Stimulated activated CD8-positive, alpha-beta memory T cell treated with anti-CD3 and anti-CD28 coated beads, Interleukin-7, amount 100 ng/mL, for 48 hours (primary cell): ENCODE results near the gene LRRC31.

Source experiments
- DNase-seq, 2 donors: peaks; one replicate each; pipeline ENCODE4 v3.0.0-alpha.2; 2020; ENCODE audit warnings: low read depth in 1 of 2; ENCODE audit errors: extremely low read depth in 1 of 2

The LRRC31 gene

GRCh38 chr3:169864270-169864669, 5.5 kb downstream of the LRRC31 start:
- no peak for DNase-seq

DNA sequence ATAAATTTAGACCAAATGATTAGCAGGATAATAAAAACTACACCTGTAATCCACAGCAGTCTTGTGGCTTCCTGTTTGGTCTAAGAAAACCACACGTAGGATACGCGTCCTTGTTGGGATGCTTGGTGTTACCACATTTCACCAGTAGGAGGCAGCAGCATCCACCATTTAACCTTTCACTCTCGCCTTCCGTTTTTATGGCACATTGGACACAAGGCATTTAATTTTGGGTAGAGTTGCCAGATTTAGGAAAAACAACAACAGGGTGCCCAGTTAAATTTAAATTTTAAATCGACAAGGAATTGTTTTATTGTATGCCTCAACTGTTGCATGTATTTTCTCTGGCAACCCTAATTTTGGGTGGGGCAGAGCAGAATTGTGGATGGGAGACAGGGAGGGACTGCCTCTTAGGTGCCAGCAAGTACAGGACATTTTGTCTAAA, 6.3 kb downstream of the LRRC31 start:
- peak; percentile 29 to 43 for DNase-seq

GRCh38 chr3:169861871-169862270, 7.9 kb downstream of the LRRC31 start:
- no peak for DNase-seq

- no peak for DNase-seq
Measured at GRCh38 chr3:169857811-169858210, 11.9 kb downstream of the LRRC31 start.

DNA sequence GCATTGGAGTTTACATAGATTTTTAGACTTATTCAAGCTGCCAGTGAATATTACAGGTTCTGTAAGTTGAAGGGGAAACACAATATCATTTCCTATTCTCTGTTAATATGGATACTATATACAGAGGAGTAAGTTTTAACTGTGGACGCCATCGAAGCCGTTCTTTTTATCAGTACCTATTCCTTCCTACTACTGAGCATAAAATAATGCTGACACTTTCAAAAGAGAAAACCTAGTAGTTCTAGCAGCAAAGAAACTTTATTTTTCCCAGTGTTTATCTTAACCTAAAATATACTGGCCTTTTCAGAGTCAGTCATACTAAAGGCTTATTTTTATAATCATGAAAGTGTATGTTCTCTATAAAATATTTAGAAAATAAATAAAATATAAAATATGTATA, 14.2 kb downstream of the LRRC31 start:
- no peak for DNase-seq

- no peak for DNase-seq
Measured at GRCh38 chr3:169850618-169851017, 19.1 kb downstream of the LRRC31 start.

DNA sequence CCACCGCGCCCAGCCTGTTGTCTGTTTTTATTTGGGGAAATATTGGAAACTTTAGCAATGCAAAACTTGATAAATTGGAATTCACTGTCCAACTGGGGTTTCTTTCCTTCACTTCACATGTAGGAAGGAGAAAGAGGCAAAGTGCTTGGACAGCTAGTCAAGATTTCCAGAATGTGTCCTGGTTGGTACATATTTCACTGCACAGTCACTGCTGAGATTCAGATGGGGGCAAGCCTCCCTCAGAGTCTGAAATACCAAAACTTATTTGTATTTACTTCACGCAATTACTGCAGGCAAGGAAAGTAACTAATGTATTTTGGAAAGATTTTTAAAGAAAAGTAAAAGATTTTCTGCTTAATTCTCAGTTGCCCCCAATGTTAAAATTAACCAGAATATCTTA, 21.0 kb downstream of the LRRC31 start:
- no peak for DNase-seq

DNA sequence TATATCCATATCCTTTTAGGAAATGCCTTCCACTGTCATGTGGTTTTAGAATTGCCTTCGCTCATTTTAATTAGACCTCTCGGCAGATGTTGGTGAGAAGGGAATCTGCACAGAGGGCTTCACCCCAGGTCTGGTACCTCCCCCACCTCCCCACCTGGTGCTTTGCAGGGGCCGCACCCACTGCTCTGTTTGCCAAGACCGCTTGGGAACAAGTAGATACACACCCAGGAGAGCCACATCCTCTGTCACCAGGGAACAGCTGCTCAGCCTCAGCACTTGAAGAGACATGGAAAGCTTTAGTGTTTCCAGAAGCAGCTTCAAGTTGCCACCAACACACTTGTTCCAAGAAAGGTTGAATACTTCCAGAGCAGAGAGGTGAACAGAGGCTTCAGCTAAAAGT, 21.8 kb downstream of the LRRC31 start:
- DNase-seq: no peak

DNA sequence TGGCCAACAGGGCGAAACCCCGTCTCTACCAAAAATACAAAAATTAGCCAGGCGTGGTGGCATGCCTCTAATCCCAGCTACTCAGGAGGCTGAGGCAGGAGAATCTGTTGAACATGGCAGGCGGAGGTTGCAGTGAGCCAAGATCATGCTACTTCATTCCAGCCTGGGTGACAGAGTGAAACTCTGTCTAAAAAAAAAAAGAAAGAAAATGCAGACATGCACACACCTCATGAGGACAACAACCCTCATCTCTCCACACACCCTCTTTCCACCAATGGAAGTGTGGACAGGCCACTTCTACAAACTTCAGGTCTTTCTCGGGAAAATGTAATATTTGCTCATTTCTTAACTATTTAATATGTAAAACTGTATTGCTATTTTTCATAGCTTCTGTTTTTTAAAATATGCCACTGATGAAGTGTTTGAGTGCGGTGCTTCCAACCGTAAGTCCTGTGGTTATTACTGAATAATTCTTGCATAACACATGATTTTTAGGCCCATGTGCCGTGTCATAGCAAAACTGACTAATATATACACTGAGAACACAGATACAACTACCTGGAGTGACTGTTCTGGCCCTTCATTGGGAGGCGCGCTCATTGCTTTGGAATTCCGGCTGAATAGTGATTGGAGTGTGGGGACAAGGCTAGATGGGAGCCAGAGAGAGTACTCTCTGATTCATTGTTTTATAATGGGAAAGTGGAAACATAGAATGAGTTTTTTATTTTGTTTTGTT, 23.1 kb downstream of the LRRC31 start:
- DNase-seq: no peak

DNA sequence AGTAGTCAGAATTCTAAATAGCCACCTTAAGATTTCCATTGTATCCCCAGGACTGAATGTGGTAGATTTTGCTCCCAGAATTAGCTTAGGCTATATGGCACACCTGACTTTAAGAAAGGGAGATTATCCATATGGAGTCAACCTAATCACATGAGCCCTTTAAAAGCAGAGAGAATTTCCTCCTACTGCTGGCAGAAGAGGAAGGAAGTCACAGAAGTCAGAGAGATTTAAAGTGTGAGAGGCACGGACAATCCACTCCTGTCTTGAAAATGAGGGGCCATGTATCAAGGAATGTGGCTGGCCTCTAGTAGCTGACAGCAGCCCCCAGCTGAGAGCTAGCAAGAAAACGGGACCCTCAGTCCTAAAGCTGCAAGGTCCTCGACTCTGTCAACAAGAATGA, 26.8 kb downstream of the LRRC31 start:
- no peak for DNase-seq

DNA sequence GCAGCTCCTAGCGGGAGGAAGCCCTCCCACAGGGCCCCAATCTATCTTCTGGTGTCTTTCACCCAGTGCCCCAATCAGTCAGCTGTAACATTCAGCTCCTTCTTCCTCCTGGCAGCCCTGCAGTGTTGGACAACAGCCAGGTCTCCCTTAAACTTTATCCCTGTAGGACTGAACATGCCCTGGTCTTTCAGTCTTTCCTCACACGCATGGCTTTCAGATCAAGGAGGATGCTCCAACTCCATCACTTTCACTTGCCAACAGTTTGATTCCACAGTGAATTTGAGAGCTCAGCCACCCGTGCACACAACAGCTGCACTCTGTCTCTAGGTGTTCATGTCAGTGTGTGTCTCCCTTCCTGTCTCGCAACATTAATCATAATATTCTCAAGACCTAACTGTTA, 28.6 kb downstream of the LRRC31 start:
- no peak for DNase-seq

DNA sequence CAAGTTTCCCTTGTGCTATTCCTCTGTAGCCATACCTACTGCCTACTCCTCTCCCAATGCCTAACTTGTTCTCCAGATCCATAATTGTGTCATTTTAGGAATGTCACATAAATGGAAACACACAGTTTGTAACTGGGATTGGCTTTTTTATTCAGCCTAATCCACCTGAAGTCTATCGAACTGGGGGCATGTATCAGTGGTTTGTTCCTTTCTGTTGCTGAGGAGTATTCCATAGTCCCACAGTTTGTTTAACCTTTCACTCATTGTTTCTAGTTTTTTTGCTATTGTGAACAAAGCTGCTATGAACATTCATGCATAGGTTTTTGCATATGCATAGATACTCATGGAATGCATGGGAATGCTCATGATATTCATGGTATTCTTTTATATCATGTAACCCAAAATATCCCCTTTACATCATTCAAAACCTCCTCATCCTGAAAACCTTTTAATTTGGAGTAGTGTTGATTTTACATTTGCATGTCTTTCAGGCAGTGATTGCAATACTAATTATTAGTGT, 31.2 kb downstream of the LRRC31 start:
- no peak for DNase-seq

DNA sequence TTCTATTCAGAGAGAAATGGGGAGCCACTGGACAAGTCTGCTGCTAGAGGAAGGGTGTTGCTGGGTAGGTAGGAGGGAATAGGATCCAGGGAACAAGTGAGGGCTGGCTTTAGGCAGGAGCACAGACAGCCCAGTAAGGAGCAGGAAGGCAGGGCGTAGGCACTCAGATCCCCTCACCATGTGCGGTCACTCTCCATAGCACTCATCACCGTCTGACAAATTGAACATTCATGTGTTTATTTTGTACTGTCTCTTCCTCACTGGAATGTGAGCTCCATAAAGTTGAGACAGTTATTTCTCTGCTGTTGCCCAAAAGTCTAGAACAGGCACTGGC, 32.8 kb downstream of the LRRC31 start:
- no peak for DNase-seq

DNA sequence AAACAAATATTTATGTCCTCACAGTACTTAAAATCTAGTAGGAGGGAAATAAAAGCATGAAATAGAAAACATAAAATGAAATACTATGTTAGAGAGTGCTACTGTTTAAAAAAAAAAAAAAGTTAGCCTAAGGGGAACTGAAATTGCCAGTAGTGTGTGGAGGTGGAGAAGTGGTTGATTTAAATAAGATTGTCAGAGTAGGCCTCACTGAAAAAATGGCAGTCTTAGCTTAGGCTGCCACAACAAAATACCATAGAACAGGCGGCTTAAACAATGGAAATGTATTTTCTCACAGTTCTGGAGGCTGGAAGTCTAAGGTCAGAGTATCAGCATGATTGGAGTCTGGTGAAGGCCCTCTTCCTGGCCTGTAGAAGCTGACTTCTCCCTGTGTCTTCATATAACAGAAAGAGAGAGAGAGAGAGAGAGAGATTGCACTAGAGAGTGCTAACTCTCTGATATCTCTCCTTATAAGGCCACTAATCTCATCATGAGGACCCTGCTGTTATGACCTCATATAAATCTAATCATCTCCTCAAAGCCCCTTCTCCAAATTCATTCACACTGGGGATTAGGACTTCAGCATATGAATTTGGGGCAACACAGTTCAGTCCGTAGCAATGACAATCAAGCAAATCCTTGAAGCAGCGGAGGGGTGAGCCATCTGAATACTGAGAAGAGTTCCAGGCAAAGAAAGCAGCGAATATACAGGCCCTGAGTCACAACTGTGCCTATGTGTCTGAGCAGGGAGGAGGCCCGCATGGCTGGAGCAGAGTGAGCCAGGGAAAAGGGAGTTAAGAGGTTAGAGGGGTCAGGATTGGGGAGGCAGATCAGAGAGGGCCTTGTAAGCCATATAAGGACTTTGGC, 33.4 kb downstream of the LRRC31 start:
- DNase-seq: no peak

DNA sequence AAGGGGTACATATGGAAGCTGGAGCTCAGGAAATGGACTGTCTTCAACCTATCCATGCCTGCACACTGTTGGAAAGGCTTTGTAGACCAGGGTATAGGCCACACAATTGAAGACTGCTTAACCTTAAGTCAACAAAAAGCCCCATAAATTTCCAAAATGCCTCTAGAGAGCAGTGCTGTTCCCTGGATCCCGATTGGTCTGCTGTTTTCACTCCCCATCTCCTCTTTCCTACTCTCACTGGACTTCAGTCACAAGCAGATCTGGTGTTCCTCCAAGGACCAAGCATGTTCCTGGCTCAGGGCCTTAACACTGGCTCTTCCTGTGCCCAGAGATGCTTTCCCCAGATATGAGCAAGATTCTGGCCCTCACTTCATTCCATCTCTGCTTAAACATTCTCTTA, 34.2 kb downstream of the LRRC31 start:
- no peak for DNase-seq

- no peak for DNase-seq
Measured at GRCh38 chr3:169827712-169828111, 42.0 kb downstream of the LRRC31 start.

DNA sequence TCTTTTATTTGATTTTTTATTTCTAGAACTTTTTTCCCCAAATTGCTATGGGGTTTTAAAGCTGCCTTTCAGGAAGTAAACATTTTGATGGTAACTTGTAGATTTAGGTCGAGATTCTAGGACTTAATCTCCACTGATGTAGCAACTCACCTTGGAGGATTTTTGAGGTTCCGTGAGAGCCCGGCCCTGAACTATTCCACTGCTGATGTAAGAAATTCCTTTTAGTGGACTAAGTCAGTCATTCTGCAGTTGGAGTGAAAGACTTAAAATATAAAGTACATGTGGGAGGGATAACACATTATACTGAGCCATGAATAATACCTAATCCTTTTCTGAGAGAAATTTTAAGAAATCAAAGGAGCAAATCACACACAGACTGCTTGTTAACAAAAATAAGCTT, 44.4 kb downstream of the LRRC31 start:
- DNase-seq: no peak

DNA sequence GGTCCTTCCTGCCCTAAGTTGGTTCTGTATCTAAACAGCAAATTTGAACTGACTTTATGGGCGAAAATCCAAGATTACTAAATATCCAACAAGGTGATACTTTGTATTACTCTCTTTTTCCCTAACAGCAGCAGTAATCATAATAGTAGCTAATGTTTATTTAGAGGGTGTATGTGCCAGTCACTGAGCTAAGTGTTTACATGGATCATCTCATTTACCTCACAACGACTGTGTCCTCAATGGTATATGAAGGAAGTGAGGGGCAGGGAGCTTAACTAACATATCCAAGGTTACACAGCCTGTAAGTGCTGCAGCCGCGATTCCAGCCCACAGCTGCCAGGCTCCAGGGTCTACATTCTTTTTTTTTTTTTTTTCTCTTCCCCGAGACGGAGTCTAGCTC, 46.8 kb downstream of the LRRC31 start:
- no peak for DNase-seq

GRCh38 chr3:169822540-169822939, 47.2 kb downstream of the LRRC31 start:
- no peak for DNase-seq

DNA sequence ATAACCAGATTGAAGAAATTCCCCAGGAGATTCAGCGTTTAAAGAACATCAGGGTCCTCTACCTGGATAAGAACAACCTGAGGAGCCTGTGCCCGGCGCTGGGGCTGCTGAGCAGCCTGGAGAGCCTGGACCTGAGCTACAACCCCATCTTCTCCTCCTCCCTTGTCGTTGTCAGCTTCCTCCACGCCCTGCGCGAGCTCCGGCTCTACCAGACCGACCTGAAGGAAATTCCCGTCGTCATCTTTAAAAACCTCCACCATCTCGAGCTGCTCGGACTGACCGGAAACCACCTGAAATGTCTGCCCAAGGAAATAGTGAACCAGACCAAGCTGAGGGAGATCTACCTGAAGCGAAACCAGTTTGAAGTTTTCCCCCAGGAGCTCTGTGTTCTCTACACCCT, 47.6 kb downstream of the LRRC31 start:
- no peak for DNase-seq

DNA sequence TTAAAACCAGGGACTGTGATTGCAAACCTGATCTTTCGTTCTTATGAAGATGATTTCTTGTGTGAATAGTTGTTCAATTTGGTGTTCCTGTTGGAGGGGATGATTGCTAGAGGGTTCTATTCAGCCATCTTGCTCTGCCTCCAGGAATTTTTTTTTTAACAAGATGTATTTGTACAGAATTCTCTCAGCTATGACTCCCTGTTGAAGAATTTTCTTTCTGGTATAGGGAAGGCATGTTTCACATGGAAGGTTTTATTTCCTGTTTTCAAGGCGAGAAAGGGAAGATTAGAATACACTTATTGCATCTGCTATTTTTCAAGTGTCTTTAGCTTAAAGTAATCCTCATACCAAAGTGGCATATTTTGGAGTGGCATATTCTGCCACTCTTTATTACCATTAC, 51.4 kb downstream of the LRRC31 start:
- no peak for DNase-seq

- DNase-seq: no peak
Measured at GRCh38 chr3:169815590-169816150, 54.1 kb downstream of the LRRC31 start.
